Activated T-cell treated with anti-CD3 and anti-CD28 coated beads for 48 hours (primary cell): ENCODE results near the gene ZEB1.
"Not testable (repeated sequence)": the region's sequence is repeated elsewhere in the genome, so short reads cannot be mapped to it uniquely, and the experiment has no call there.

Source experiments
- DNase-seq: peaks from one replicate; pipeline ENCODE4 v3.0.0-alpha.2; 2020; ENCODE audit warnings: low read depth

Gene ZEB1

DNA sequence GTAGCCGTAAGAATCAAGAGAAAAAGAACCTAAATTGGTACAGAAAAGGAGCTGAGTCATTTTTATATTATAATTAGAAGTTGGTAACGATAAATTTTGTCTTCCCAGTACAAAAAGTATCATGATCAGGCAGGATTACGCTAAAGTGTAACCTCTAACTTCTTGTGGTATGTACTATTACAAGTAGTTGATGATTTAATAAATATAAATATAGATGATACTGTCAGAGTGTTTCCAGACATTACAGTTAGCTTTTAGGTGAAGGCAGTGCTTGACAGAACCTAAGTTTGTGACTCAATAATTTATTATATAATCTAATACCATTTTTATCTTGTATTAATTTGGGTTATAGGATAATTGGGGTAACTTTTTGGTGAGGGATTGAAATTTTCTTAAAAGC lies 53.4 kb downstream of the ZEB1 start:
- DNase-seq: no peak

DNA sequence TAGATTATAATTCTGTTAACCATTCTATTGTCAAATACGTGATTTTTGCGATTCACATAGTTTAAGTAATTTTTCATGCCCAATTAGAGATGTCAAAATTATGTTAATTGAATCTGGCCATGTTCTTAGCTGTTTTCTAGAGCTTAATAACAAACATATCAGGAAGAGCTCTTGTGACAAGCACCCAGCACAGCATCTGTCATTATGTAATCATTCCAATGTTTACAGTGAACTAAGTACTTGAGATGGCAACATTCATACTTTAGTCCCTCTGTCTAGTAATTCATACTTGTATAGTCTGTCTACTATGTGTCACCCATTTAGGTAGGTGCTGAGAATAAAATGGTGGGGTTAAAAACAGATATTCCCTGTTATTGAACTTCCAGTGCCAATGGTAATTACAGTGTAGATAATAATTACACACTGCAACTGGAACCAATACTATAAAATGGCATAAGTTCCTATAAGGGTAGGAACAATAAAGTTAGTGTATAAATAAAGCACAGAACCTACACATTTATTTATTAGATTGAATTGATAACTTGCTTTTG lies 55.2 kb downstream of the ZEB1 start:
- DNase-seq: no peak

DNA sequence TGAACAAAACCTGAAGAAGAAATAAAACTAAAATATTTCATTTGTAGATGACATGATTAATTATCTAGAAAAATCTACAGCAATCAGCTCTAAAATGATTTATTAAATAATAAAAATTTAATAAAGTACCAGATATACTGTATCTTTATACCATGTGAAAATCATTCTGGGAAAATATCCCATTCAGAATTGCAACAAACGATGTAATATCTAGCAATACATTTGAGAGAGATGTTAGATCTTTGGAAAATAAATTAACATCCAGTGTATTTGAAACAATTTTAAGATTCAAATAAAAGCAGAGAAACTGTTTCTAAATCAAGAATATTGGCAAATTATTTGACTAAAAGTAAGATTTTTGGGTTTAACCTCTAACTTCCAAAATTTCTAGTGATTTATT lies 62.2 kb downstream of the ZEB1 start:
- no peak for DNase-seq

DNA sequence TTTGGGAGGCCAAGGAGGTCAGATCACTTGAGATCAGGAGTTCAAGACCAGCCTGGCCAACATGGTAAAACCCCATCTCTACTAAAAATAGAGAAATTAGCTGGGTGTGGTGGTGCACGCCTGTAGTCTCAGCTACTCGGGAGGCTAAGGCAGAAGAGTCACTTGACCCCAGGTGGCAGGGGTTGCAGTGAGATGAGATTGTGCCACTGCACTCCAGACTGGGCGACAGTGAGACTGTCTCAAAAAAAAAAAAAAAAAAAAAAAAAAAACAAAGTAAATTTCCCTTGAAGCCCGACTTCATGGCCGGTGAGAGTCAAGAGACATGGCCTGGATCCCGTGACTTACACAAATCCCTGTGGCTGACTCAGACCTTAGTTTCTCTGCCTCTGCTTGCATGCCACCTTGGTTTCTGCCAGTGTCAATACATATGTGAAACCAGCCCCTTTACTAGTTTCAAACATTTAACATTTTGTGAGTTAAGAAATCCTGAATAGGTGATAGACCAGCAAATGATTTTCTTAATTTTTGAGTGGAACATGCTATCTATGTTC lies 62.8 kb downstream of the ZEB1 start:
- DNase-seq: no peak

- DNase-seq: no peak
Measured at GRCh38 chr10:31383810-31384588, 65.0 kb downstream of the ZEB1 start.

- DNase-seq: no peak
Measured at GRCh38 chr10:31384589-31384949, 65.6 kb downstream of the ZEB1 start.

DNA sequence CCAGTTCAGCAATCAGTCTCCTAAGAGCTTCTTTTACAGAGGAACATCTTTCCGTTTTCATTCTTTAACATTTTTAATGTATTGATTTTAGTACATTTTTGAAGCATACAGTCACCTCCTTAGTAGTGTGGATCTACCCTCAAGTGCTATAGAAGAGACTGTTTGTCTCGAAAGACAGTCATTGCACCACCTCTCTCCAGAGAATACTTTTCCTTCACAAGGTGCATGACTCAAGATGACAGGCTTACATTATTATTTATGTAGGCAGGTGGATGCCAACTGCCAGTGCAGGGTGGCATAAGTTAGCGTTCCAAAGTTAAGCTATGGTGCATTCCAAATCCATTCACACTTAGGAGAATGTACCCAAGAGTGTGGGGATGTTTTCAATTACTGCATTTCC lies 71.8 kb downstream of the ZEB1 start:
- no peak for DNase-seq

GRCh38 chr10:31393844-31394243 lies 74.8 kb downstream of the ZEB1 start:
- no peak for DNase-seq

DNA sequence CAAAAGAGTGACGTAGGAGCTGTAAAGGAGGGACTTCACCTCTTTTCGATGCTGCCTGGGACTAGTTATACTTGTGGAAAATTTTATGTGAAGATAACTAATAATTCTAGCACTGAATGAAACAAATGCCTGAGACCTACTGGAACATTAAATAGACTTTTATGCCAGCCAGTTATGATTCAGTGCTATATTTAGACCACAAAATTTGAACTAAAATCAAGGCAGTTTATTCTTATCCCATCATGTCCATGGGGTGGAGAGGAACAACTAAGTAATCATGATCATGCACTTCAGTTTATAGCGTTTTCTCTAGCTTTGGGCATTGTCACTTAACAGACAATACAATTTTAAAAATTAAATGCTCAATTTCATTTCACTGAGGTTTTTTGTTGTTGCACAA lies 76.7 kb downstream of the ZEB1 start:
- DNase-seq: no peak

- DNase-seq: no peak
Measured at GRCh38 chr10:31396376-31396775, 77.4 kb downstream of the ZEB1 start.

GRCh38 chr10:31397852-31398251 lies 78.8 kb downstream of the ZEB1 start:
- no peak for DNase-seq

DNA sequence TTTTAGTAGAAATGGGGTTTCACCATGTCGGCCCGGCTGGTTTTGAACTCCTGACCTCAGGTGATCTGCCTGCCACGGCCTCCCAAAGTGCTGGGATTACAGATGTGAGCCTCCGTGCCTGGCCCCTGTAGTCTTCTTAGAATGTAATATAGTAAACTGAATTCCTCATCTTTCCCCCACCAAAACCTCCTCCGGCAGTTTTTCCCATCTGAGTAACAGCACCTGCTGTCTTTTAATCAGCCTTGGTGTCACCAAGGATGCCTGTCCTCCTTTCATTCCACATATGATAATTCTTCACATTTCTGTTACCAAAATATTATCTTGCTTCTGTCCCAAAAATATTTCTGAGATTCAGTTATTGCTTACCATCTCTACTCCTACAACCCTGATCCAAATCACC lies 80.2 kb downstream of the ZEB1 start:
- DNase-seq: no peak

- DNase-seq: no peak
Measured at GRCh38 chr10:31399631-31400030, 80.6 kb downstream of the ZEB1 start.

GRCh38 chr10:31401287-31401686 lies 82.3 kb downstream of the ZEB1 start:
- no peak for DNase-seq

DNA sequence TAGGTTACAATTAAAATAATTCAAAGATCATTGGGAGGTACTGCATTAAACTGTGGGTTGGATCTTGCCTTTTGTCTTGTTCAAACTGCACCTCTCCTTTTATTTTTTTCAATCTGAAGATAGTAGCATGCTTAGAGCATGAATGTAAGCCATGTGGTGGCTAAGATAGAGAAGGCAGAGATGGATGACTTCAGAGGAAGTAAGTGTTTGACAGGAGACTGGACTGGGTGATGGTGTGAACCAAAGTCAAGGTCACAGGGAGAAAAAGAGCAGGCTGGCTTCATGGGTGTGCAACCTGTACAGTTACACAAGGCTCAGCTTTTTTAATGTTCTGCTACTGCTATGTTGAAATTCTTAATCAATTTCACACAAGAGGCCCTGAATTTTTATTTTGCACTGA lies 85.6 kb downstream of the ZEB1 start:
- DNase-seq: no peak

DNA sequence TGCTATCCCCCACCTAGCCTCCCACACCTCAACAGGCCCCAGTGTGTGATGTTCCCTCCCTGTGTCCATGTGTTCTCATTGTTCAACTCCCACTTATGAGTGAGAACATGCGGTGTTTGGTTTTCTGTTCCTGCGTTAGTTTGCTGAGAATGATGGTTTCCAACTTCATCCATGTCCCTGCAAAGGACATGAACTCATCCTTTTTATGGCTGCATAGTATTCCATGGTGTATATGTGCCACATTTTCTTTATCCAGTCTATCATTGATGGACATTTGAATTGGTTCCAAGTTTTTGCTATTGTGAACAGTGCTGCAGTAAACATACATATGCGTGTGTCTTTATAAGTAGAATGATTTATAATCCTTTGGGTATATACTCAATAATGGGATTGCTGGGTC lies 86.8 kb downstream of the ZEB1 start:
- DNase-seq: not testable (repeated sequence)

DNA sequence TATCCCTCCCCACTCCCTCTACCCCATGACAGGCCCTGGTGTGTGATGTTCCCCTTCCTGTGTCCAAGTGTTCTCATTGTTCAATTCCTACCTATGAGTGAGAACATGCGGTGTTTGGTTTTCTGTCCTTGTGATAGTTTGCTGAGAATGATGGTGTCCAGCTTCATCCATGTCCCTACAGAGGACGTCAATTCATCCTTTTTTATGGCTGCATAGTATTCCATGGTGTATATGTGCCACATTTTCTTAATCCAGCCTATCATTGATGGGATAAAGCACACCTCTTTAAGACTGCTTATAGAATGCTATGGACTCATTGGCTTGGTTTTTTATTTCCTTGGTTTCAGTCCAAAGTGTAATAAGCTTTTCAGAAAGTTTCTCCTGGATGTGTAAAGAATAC lies 93.4 kb downstream of the ZEB1 start:
- not testable (repeated sequence) for DNase-seq

- DNase-seq: no peak
Measured at GRCh38 chr10:31413325-31413724, 94.3 kb downstream of the ZEB1 start.

- DNase-seq: no peak
Measured at GRCh38 chr10:31418481-31418880, 99.5 kb downstream of the ZEB1 start.

- DNase-seq: no peak
Measured at GRCh38 chr10:31419394-31420063, 100.5 kb downstream of the ZEB1 start.

- no peak for DNase-seq
Measured at GRCh38 chr10:31421322-31421721, 102.3 kb downstream of the ZEB1 start.

GRCh38 chr10:31422634-31423033 lies 103.6 kb downstream of the ZEB1 start:
- DNase-seq: no peak

GRCh38 chr10:31424473-31424872 lies 105.5 kb downstream of the ZEB1 start:
- no peak for DNase-seq
